Measurements from ENCODE around the gene CD69. TPM values are rescaled to one million over a fixed set of nuclear protein-coding genes. Genes with fewer than 3 reads are reported as not detected.
"Not testable (repeated sequence)": the region's sequence is repeated elsewhere in the genome, so short reads cannot be mapped to it uniquely, and the experiment has no call there.

The CD69 gene
- total RNA-seq, 1 donor from 2014 or later: 26.7 TPM

GRCh38 chr12:9706086-9706685 is 54.5 kb downstream of the CD69 start:
- Mint-ChIP-seq H3K4me1 (peaks cover 88% of the 10 kb centered on the region), H3K9me3 (peaks cover 5% of the 10 kb centered on the region), H3K4me3 (peak overlapping the region; percentile 67), H3K27ac (peak overlapping the region; percentile 87), H3K36me3 (ENCODE audit: low read depth) (peaks cover 15% of the 10 kb centered on the region), H3K27me3 (no peaks in the 10 kb centered on the region)
- DNase-seq: no peak
- no peak for TF ChIP-seq CTCF (IDR thresholded peaks at IDR 0.05)
- ATAC-seq (ENCODE audit: low read depth): no peak
- CTCF ChIA-PET: interaction anchor here (0.7 to 4.9 kb wide), 7 partner anchors 24 to 72 kb away, joined by 3 to 24 read pairs (median 4); no protein-coding TSS in a partner anchor
- intact Hi-C loops (cut with micrococcal nuclease): loop anchor here (1.0 to 5.0 kb wide), 5 partner anchors 8 to 58 kb away; no protein-coding TSS in a partner anchor
- POLR2A ChIA-PET: interaction anchor here (0.6 to 4.7 kb wide), 13 partner anchors 8 to 58 kb away, joined by 3 to 49 read pairs (median 5); partner anchors contain the start of genes CLEC2D and CLECL1

- intact Hi-C loops (cut with micrococcal nuclease): loop anchor here (5.0 kb wide), 1 partner anchor 372 kb away; no protein-coding TSS in a partner anchor
- not testable (repeated sequence) for H3K27me3 Mint-ChIP-seq; DNase-seq; H3K9me3 Mint-ChIP-seq; H3K4me3 Mint-ChIP-seq; ATAC-seq (ENCODE audit: low read depth)
- POLR2A ChIA-PET: interaction anchor here (0.7 to 5.7 kb wide), 2 partner anchors 10 to 17 kb away, joined by 3 to 37 read pairs; no protein-coding TSS in a partner anchor
- H3K27ac Mint-ChIP-seq: peak overlapping the region; percentile 47
- H3K4me1 Mint-ChIP-seq: peaks cover 88% of the 10 kb centered on the region
- H3K36me3 Mint-ChIP-seq (ENCODE audit: low read depth): peaks cover 16% of the 10 kb centered on the region
- CTCF ChIA-PET: interaction anchor here (0.8 kb wide), 1 partner anchor 17 kb away, joined by 3 read pairs; no protein-coding TSS in a partner anchor
Observed at GRCh38 chr12:9704561-9704960, 56.1 kb downstream of the CD69 start.

Other genes with a start within 250 kb of the CD69 start
- 0.20 TPM in 1 of 2 replicates, not detected in the other for gene KLRB1, start 153.0 kb downstream of the CD69 start, total RNA-seq
- gene CLEC2D, start 91.2 kb downstream of the CD69 start, total RNA-seq: 437 and 492 TPM in 2 replicates
- gene CLECL1, start 27.8 kb downstream of the CD69 start, total RNA-seq: 111 and 115 TPM in 2 replicates
- 0.34 and 0.67 TPM in 2 replicates for gene KLRF1, start 66.6 kb upstream of the CD69 start, total RNA-seq
- gene CLEC2B, start 108.5 kb upstream of the CD69 start, total RNA-seq: 18.4 and 19.1 TPM in 2 replicates
- gene KLRF2, start 120.6 kb upstream of the CD69 start, total RNA-seq: not detected in 2 replicates
- gene CLEC2A, start 171.5 kb upstream of the CD69 start, total RNA-seq: not detected in 2 replicates
- 0.22 TPM in 1 of 2 replicates, not detected in the other for gene CLEC12A, start 210.5 kb upstream of the CD69 start, total RNA-seq
- not detected in 2 replicates for gene CLEC1B, start 238.2 kb upstream of the CD69 start, total RNA-seq
- not detected in 2 replicates for gene CLEC12B, start 249.7 kb upstream of the CD69 start, total RNA-seq